ENCODE results near the gene HECTD1.
"Not testable (repeated sequence)": the region's sequence is repeated elsewhere in the genome, so short reads cannot be mapped to it uniquely, and the experiment has no call there.

Gene HECTD1

DNA sequence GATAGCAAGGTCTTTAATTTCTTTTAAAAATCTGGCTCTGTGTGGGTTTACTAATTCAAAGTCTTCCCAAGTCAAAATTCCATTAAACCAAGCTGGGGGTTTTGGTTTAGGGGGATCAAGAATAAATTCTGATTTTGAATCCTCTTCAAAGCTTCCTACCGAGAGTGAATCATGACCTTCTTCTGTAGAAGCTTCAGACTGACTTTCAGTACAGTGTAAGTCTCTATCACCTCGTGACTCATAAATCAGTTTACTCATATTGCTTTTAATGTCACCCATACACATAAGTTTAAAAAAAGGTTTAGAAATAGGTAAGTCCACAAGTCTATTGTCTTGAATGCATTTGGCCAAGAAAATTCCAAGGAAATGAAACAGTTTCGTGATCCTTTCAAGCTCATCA, 100.8 kb downstream of the HECTD1 start:
- no peak overlapping the region for H3K27ac ChIP-seq
- no peak for DNase-seq (ENCODE audit: low read depth, low spot score)

DNA sequence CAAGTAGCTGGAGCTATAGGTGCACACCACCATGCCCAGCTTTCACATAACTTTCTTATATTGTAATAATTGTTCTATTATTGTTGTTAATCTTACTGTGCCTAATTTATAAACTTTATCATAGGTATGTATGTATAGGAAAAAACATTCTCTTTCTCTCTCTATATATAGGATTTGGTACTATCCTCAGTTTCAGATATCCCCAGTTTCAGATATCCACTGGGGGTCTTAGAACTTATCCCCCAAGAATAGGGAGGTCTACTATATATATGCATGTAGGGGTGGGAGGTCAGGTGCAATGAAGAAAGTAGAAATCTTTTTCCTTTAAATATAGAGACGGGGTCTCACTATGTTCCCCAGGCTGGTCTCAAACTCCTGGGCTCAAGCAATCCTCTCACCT, 110.5 kb downstream of the HECTD1 start:
- no peak overlapping the region for H3K27ac ChIP-seq
- no peak for DNase-seq (ENCODE audit: low read depth, low spot score)

- H3K27ac ChIP-seq: peak overlapping the region; percentile 26
These were observed 111.3 kb downstream of the HECTD1 start for GRCh38 chr14:31096255-31096654.

DNA sequence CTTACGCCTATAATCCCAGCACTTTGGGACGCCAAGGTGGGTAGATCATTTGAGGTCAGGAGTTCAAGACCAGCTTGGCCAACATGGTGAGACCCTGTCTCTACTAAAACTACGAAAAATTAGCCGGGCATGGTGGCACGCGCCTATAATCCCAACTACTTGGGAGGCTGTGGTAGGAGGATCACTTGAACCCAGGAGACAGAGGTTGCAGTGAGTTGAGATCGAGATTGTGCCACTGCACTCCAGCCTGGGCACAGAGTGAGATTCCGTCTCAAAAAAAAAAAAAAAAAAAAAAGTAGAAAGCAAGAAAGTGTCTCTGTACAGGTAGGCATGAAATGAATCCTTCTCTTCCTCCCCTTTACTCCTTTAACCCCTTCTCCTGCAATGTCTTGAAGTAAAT, 111.8 kb downstream of the HECTD1 start:
- H3K27ac ChIP-seq: peak overlapping the region; percentile 26
- not testable (repeated sequence) for DNase-seq (ENCODE audit: low read depth, low spot score)

More at GRCh38 chr14:31096255-31096654, 111.3 kb downstream of the HECTD1 start:
- no peak for DNase-seq (ENCODE audit: low read depth, low spot score)

GRCh38 chr14:31093884-31094839, 113.4 kb downstream of the HECTD1 start:
- not testable (repeated sequence) for H3K27ac ChIP-seq; DNase-seq (ENCODE audit: low read depth, low spot score)

DNA sequence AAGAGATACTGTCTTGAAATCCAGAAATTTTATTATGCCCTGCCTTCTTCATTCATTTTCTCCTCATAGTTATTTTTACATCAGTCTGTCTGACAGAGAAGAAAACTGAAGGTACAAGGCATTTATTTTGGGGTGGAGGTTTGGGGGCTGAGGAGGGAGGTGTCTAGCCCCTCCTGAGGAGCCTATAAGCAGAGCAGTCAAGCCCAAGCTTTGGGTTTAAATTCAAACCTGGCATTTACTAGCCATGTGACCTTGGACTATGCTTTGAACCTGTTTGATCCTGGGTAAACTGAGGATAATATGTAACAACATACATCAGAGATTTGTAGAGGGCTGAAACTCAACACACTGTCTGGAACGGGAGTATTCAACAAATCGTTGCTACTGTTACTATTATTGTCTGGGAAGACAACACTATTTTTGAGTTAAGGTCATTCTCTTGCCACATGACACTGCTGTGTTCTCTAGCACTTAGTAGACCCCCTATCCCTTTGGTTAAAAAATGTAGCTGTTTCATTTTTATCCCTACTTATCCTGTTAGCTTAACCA, 115.4 kb downstream of the HECTD1 start:
- H3K27ac ChIP-seq: peak overlapping the region; percentile 90
- DNase-seq (ENCODE audit: low read depth, low spot score): no peak

DNA sequence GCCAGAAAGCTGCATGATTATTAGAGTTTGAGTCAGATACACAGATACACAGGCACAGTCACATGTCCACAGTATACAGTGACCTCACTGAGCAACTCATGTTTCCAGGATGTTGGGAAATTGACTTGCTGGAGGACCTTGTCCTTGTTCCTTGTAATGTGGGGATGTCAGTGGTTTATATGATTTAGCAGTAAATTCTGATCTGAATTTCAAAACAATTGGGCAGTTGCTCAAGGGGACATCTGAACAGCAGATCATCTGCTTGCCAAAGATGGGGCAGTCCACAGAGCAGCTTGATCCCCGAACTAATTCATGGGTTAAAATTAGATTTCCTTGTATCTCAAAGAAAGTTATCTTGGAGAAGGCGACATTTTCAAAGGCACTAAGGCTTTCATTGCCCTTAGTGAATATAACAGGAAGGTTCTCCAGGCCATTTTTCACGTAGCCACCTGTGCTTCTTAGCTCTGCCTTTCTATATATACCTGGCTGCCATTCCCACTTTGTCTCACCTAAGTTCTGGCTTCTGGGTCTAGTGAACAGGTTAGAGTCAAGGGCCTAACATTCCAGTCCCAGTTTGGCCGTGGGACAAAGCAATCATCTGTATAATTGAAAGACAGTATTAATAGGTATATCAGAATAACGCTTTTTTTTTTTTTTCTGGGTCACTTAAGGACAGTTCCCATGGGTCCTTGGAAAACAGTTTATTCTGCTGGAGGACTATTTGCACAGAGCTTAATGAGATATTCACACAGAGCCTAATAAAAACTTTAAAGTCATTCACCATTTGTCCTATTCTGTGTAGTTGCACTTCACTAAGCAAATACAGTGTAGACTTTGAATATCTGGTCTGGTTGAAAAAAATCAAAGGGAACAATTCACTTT, 116.5 kb downstream of the HECTD1 start:
- peak; percentile 74 for DNase-seq (ENCODE audit: low read depth, low spot score)
- peak overlapping the region; percentile 90 for H3K27ac ChIP-seq

GRCh38 chr14:31086466-31086865, 121.1 kb downstream of the HECTD1 start:
- H3K27ac ChIP-seq; DNase-seq (ENCODE audit: low read depth, low spot score): not testable (repeated sequence)

- no peak for DNase-seq (ENCODE audit: low read depth, low spot score)
These were observed 122.6 kb downstream of the HECTD1 start for GRCh38 chr14:31085027-31085426.

DNA sequence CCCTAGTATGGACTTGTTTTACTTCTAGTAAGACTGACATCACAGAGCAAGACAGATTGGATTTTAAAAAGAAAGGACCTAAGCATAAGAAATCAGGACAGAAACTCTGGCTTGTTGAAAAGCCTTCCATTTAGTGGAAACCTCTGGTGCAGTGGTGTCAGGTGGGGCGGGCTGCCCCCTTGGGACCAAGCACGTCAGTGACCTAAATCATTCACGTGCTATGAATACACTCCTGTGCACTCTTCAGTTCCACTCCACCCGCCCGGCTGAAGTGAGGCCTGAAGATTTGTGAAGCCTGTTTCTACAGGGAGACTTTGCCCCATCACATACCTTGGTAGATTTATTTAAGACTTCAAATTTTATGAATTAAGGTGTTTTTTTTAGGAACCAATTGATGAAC, 123.2 kb downstream of the HECTD1 start:
- no peak overlapping the region for H3K27ac ChIP-seq
- no peak for DNase-seq (ENCODE audit: low read depth, low spot score)

More at GRCh38 chr14:31085027-31085426, 122.6 kb downstream of the HECTD1 start:
- H3K27ac ChIP-seq: no peak overlapping the region

DNA sequence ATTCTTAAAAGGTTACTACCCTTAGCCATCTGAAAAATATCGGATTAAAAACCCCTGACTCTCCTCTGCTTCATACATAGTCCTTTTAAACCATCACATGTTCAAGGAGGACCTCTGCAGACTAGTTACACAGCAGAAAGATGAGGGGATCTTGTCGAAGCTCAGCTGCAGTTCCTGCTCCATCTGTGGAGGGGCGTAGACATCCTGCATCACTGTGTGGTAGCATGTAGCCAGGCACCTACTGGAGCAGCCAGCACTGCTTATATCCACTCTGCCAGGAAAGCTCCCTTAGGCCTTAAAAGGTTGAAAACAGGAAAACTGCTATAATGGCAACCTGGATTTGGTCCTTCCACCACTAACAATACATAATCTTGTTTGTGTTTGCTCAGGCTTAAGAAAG, 123.8 kb downstream of the HECTD1 start:
- DNase-seq (ENCODE audit: low read depth, low spot score): no peak
- no peak overlapping the region for H3K27ac ChIP-seq

DNA sequence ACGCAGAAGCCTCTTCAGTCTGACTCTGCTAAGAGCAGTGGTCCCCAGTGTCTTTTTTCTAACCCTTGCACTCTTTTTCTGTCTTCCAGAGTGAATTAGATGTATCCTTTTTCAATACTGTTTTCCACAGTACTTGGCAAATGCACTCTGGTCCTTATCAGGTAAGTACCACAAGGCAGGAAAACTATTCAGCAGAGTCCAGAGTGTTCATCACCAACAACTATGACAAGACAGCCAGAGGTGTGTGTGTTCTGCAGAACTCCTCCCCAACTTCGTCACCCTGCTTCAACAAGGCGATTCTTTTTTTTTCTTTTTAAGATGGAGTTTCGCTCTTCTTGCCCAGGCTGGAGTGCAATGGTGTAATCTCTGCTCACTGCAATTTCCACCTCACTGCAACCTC, 127.1 kb downstream of the HECTD1 start:
- no peak for DNase-seq (ENCODE audit: low read depth, low spot score)
- H3K27ac ChIP-seq: peak overlapping the region; percentile 23

DNA sequence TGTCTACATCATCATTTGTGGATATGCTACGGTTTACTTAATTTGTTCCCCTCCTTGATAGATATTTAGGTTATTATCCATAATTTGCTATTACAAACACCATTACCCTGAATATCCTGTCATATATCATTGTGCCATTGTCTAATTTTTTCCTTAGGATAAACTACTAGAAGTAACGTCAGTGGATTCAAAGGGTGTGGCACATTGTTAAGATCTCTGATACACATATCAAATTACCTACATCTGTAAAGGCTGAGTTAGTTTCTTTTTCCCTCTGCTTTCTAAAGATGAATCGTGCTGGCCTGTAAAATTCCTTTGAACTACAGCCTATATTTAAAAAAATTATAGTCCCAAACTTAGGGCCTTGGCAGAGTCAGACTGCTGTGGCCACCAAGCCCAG, 127.5 kb downstream of the HECTD1 start:
- DNase-seq (ENCODE audit: low read depth, low spot score): no peak
- H3K27ac ChIP-seq: peak overlapping the region; percentile 23

DNA sequence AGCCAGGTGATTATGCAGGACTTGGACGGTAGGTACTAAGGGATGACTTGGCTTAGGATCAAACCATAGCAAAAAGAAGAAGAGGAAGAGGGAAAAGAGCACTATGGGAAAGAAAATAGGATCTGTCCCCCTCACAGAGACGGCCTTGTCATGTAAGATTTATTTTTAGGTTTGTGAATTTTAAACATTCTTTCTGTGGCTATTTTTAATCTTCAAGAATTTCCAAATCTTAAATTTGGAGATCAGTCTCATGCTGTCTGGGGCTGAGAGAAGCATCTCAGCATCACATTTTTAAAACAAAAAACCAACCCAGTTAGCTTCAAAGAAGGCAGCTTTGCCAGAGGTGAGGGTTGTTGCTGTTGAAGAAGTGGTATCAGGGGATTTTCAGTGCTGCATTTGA, 128.8 kb downstream of the HECTD1 start:
- no peak for DNase-seq (ENCODE audit: low read depth, low spot score)
- H3K27ac ChIP-seq: no peak overlapping the region

GRCh38 chr14:31075144-31075543, 132.4 kb downstream of the HECTD1 start:
- H3K27ac ChIP-seq: no peak overlapping the region
- DNase-seq (ENCODE audit: low read depth, low spot score): no peak

- DNase-seq (ENCODE audit: low read depth, low spot score): no peak
These were observed 136.4 kb downstream of the HECTD1 start for GRCh38 chr14:31071151-31071550.

GRCh38 chr14:31070431-31070830, 137.2 kb downstream of the HECTD1 start:
- peak overlapping the region; percentile 66 for H3K27ac ChIP-seq
- DNase-seq (ENCODE audit: low read depth, low spot score): no peak

More at GRCh38 chr14:31071151-31071550, 136.4 kb downstream of the HECTD1 start:
- peak overlapping the region; percentile 66 for H3K27ac ChIP-seq

GRCh38 chr14:31069343-31069742, 138.2 kb downstream of the HECTD1 start:
- H3K27ac ChIP-seq: no peak overlapping the region
- DNase-seq (ENCODE audit: low read depth, low spot score): no peak

DNA sequence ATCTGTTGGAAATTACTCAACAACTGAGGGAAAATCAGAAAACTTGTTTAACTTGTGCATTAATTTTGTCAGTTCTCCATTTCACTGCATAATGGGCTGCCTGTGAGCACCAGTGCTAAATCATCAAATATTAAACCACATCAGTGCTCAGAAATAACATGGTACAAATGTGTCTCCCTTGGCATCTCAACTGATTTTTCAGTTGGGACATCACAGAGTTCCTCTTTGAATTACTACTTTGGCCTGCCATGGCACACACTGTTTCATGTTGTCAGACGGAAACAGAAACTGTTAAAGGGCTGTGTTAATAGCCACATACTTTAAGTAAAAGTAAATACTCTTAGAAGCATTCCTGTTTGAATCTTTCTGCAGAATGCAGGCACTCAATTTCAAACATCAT, 139.4 kb downstream of the HECTD1 start:
- DNase-seq (ENCODE audit: low read depth, low spot score): no peak
- H3K27ac ChIP-seq: no peak overlapping the region

DNA sequence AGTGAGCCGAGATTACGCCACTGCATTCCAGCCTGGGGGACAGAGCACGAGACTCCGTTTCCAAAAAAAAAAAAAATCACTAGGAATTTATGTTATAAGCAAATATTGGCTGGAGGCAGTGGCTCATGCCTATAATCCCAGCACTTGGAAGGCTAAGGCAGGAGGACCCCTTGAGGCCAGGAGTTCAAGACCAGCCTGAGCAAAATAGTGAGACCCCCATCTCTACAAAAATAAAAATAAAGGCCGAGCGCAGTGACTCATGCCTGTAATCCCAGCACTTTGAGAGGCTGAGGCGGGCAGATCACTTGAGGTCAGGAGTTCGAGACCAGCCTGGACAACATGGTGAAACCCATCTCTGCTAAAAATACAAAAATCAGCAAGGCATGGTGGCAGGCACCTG, 144.7 kb downstream of the HECTD1 start:
- not testable (repeated sequence) for H3K27ac ChIP-seq; DNase-seq (ENCODE audit: low read depth, low spot score)
